Skeletal muscle tissue (tissue), 4 donors: ENCODE results near the gene NEK7. TPM values are rescaled to one million over a fixed set of nuclear protein-coding genes. Genes with fewer than 3 reads are reported as not detected.

Experiments
- H3K27ac ChIP-seq: one replicate; pipeline ENCODE4 v1.7.0; 2013; ENCODE audit warnings: mild to moderate bottlenecking, low read depth, low read length, inconsistent platforms
- H3K27me3 ChIP-seq, 3 donors: one replicate each; pipeline ENCODE4 v1.7.0; 2013; ENCODE audit warnings: low read length in 3 of 3; ENCODE audit not compliant: control insufficient read depth in 3 of 3, insufficient read depth in 3 of 3
- H3K36me3 ChIP-seq, 3 donors: one replicate each; pipeline ENCODE4 v1.7.0; 2013; ENCODE audit warnings: low read length in 3 of 3; ENCODE audit not compliant: control insufficient read depth in 3 of 3, insufficient read depth in 3 of 3
- H3K4me1 ChIP-seq, 3 donors: one replicate each; pipeline ENCODE4 v1.7.0; 2013; ENCODE audit warnings: low read length in 3 of 3, mild to moderate bottlenecking in 3 of 3; ENCODE audit not compliant: control insufficient read depth in 3 of 3, insufficient read depth in 3 of 3
- H3K4me3 ChIP-seq, 3 donors: one replicate each; pipeline ENCODE4 v1.7.0; 2013; ENCODE audit warnings: low read length in 3 of 3
- H3K9ac ChIP-seq, 3 donors: one replicate each; pipeline ENCODE4 v1.7.0; 2013; ENCODE audit warnings: low read length in 3 of 3, mild to moderate bottlenecking in 3 of 3, moderate library complexity in 2 of 3, low read depth in 1 of 3
- H3K9me3 ChIP-seq, 3 donors: one replicate each; pipeline ENCODE4 v1.7.0; 2013; ENCODE audit warnings: low read length in 3 of 3; ENCODE audit not compliant: control insufficient read depth in 3 of 3
- total RNA-seq: library from RNA; depleted of rRNA; stranded (reverse); fragments of >200 nt; gene quantifications from one replicate; pipeline ENCODE4 v1.2.3, GENCODE V29; 2014
- donor health status: Osteomylitis.

Gene NEK7
- total RNA-seq, 1 donor from 2014 or later: 52.7 TPM

GRCh38 chr1:198263186-198263585 is 106.4 kb downstream of the NEK7 start:
- H3K4me3 ChIP-seq: no peak overlapping the region
- H3K9me3 ChIP-seq: no peaks in the 10 kb centered on the region
- no peak overlapping the region for H3K27ac ChIP-seq
- H3K36me3 ChIP-seq: peaks cover 0 to 3% (median 0%) of the 10 kb centered on the region in 3 donors
- no peaks in the 10 kb centered on the region for H3K4me1 ChIP-seq
- no peaks in the 10 kb centered on the region for H3K27me3 ChIP-seq
- no peak overlapping the region for H3K9ac ChIP-seq

DNA sequence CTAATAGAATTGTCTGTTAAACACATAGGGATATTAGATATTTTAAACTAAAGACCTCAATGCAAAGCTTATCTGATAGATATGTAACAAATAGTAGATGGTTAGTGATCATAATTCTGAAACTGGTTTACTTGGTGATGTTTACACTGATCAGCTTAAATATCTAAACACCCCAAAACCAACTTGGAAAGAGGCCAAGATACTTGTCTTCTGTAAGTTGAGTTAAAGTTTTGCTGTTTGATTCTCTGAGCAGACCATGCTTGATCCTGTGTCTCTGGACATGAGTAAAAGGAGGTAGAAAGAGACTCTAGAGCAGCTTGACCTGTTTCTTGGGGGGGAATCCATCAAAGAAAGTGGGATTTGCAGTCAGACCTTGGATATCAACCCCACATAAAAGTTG is 107.5 kb downstream of the NEK7 start:
- Histone ChIP-seq H3K4me3 (no peak overlapping the region), H3K27ac (no peak overlapping the region), H3K4me1 (no peaks in the 10 kb centered on the region), H3K9ac (no peak overlapping the region), H3K9me3 (no peaks in the 10 kb centered on the region), H3K27me3 (no peaks in the 10 kb centered on the region), H3K36me3 (peaks cover 0 to 3% (median 0%) of the 10 kb centered on the region in 3 donors)

GRCh38 chr1:198265073-198265661 is 108.4 kb downstream of the NEK7 start:
- Histone ChIP-seq H3K4me3 (no peak overlapping the region), H3K36me3 (peaks cover 0 to 3% (median 0%) of the 10 kb centered on the region in 3 donors), H3K27ac (no peak overlapping the region), H3K9ac (no peak overlapping the region), H3K9me3 (no peaks in the 10 kb centered on the region), H3K27me3 (no peaks in the 10 kb centered on the region), H3K4me1 (no peaks in the 10 kb centered on the region)

- Histone ChIP-seq H3K4me3 (no peak overlapping the region), H3K27me3 (no peaks in the 10 kb centered on the region), H3K9ac (no peak overlapping the region), H3K36me3 (peaks cover 0 to 3% (median 0%) of the 10 kb centered on the region in 3 donors), H3K27ac (no peak overlapping the region), H3K4me1 (no peaks in the 10 kb centered on the region), H3K9me3 (no peaks in the 10 kb centered on the region)
Measured at GRCh38 chr1:198267056-198267455, 110.3 kb downstream of the NEK7 start.

- Histone ChIP-seq H3K9me3 (no peaks in the 10 kb centered on the region), H3K27ac (no peak overlapping the region), H3K4me3 (no peak overlapping the region), H3K36me3 (peaks cover 0 to 3% (median 0%) of the 10 kb centered on the region in 3 donors), H3K27me3 (no peaks in the 10 kb centered on the region), H3K9ac (no peak overlapping the region), H3K4me1 (no peaks in the 10 kb centered on the region)
Measured at GRCh38 chr1:198267921-198268320, 111.1 kb downstream of the NEK7 start.

- Histone ChIP-seq H3K4me3 (no peak overlapping the region), H3K9me3 (no peaks in the 10 kb centered on the region), H3K4me1 (no peaks in the 10 kb centered on the region), H3K27me3 (no peaks in the 10 kb centered on the region), H3K36me3 (peaks cover 0 to 3% (median 0%) of the 10 kb centered on the region in 3 donors), H3K9ac (no peak overlapping the region), H3K27ac (no peak overlapping the region)
Measured at GRCh38 chr1:198268784-198269645, 112.2 kb downstream of the NEK7 start.

DNA sequence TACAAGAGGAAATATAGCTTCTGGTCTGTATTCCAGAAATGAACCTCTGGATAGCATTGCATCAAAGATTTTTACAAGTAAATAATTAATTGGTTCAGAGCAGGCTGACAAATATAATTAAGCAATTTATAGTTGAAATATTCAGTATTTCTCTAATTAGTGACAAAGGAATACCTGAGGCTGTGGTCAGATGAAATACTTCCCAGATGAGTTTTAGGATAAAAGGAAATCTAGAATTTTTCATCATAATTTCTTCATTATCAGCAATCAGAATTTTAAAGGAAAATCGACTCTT is 112.8 kb downstream of the NEK7 start:
- Histone ChIP-seq H3K36me3 (peaks cover 0 to 3% (median 0%) of the 10 kb centered on the region in 3 donors), H3K4me3 (no peak overlapping the region), H3K27ac (no peak overlapping the region), H3K9me3 (no peaks in the 10 kb centered on the region), H3K27me3 (no peaks in the 10 kb centered on the region), H3K9ac (no peak overlapping the region), H3K4me1 (no peaks in the 10 kb centered on the region)

- Histone ChIP-seq H3K36me3 (no peaks in the 10 kb centered on the region), H3K4me1 (no peaks in the 10 kb centered on the region), H3K9ac (no peak overlapping the region), H3K9me3 (no peaks in the 10 kb centered on the region), H3K27ac (no peak overlapping the region), H3K4me3 (no peak overlapping the region), H3K27me3 (no peaks in the 10 kb centered on the region)
Measured at GRCh38 chr1:198270273-198270828, 113.6 kb downstream of the NEK7 start.

DNA sequence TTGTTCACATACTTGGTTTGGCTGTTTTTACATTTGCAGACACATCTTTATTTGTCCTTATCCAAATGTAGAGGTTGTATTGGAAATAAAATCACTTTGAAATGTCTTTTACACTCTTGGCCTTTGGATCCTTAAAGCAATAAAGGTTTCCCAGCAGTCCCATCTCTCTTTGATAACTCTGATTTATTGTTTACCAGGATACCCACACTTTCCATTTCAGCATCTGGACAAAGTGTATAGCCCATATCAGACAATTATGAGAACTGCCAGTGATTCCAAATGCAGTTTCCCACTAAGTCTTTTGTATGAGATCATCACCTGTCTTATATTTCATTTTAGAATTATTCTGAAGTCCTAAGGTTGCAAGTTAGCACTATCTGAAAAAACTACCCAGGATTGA is 114.7 kb downstream of the NEK7 start:
- H3K27ac ChIP-seq: no peak overlapping the region
- H3K36me3 ChIP-seq: no peaks in the 10 kb centered on the region
- H3K9ac ChIP-seq: no peak overlapping the region
- H3K4me3 ChIP-seq: no peak overlapping the region
- no peaks in the 10 kb centered on the region for H3K9me3 ChIP-seq
- H3K4me1 ChIP-seq: no peaks in the 10 kb centered on the region
- no peaks in the 10 kb centered on the region for H3K27me3 ChIP-seq

DNA sequence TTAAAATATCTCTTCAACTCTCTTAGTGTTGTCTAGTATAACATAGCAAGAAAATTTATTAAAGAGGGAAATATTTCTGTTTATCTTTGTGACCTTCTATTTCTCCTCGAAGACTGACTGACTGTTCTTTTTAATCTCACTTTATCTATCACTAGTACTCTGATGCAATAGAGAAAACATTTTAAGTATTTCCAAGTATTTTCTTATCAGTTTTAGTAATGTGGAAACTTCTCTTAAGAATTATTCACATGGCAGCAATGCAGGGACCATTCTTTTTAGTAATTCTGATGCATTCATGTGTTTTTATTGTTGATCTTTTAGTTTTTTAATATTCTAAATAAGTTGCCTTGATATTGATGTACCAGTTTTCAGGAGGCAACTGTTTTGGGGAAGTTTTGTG is 115.7 kb downstream of the NEK7 start:
- no peaks in the 10 kb centered on the region for H3K36me3 ChIP-seq
- no peaks in the 10 kb centered on the region for H3K27me3 ChIP-seq
- no peak overlapping the region for H3K9ac ChIP-seq
- H3K4me1 ChIP-seq: no peaks in the 10 kb centered on the region
- H3K4me3 ChIP-seq: no peak overlapping the region
- H3K9me3 ChIP-seq: no peaks in the 10 kb centered on the region
- H3K27ac ChIP-seq: no peak overlapping the region
